Astrocyte of the spinal cord (primary cell): ENCODE results near the gene DNAH1.

Experiments
- DNase-seq: peaks from one replicate; pipeline ENCODE4 v3.0.0; 2011; ENCODE audit warnings: low read depth, low spot score
- H3K4me3 ChIP-seq: 2 replicates; pipeline ENCODE4 v1.5.1; 2011; ENCODE audit warnings: low read depth, mild to moderate bottlenecking, low read length, moderate library complexity
- in situ Hi-C: cut with HindIII; loops from 2 replicates; pipeline ENCODE4 v1.10.0; 2017; ENCODE audit warnings: low sequenced_read_pairs
- TF ChIP-seq, protein P1 (sequence below): IDR thresholded peaks from 2 replicates; pipeline ENCODE4 v1.5.1; 2012; ENCODE audit warnings: low read depth, mild to moderate bottlenecking, low read length, inconsistent platforms

Gene DNAH1

DNA sequence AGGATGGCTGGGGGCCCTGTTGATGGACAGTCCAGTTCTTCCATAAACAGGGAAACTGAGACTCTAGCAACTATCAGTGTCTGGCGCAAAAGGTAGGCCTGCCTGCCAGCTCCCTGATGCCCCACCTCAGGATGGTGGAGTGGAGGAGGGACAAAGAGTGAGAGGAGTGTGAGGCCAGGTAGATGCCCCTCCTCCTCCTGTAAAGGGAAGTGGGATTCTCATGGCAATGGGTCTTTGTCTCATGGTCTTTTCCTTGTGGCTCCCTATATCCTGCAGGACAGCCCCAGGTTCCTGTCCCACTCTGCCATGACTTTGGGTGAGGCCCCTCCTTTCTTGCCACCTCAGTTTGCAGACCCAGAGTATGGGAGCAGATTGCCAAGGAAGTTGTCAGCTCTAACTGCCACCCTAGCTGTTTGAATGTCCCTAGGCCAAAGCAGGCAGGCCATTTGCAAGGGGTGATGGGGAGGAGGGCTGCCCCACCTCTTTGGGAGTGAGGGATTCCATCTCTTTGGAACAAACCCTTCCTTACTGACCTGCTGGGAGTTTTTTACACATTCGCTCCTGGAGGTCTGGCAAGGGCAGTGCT, 2.8 kb upstream of the DNAH1 start:
- in situ Hi-C loops: no loop called here
- no peak overlapping the region for H3K4me3 ChIP-seq
- no peak for DNase-seq
- TF ChIP-seq, protein P1, sequence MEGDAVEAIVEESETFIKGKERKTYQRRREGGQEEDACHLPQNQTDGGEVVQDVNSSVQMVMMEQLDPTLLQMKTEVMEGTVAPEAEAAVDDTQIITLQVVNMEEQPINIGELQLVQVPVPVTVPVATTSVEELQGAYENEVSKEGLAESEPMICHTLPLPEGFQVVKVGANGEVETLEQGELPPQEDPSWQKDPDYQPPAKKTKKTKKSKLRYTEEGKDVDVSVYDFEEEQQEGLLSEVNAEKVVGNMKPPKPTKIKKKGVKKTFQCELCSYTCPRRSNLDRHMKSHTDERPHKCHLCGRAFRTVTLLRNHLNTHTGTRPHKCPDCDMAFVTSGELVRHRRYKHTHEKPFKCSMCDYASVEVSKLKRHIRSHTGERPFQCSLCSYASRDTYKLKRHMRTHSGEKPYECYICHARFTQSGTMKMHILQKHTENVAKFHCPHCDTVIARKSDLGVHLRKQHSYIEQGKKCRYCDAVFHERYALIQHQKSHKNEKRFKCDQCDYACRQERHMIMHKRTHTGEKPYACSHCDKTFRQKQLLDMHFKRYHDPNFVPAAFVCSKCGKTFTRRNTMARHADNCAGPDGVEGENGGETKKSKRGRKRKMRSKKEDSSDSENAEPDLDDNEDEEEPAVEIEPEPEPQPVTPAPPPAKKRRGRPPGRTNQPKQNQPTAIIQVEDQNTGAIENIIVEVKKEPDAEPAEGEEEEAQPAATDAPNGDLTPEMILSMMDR: no peak

DNA sequence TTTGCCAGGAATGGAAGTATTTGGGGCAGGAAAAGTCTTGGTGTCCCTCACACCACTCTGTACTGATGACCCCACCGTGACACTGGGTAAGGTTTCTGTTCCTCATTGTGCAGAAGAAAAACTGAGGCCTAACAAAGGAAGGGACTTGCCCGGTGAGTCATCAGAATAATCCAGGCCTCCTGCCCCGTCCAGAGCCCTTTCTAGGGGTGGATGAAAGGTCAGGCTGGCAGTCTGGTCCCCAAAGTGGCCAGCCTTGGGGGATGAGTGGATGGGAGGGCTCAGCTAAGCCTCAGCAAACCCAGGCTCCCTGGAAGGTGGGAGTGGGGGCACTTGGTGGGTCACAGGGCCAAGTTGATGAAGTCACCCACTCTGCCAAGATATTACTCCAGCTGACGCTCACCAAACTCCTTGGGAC, 2.3 kb upstream of the DNAH1 start:
- peak; percentile 12 for DNase-seq
- in situ Hi-C loops: no loop called here
- H3K4me3 ChIP-seq: no peak overlapping the region
- TF ChIP-seq, protein P1: no peak

DNA sequence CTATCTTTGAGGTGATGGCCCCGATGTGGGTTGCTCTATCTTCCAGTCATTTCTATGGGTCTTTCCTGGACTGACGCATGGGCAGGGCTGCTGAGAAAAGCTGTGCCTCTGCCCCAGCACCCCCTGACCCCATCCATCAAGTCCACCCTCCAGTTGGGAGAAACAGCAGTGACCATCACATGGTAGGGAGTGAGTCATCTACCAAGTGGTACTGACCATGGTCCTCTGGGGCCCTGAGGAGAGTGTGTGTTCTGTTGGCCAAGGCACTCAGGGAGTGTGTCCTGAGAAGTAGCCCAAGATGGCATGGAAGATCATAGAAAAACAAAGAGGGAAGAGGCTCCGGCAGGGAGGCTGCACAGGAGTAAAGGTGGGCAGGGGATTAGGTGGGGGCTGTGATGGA, 1.6 kb upstream of the DNAH1 start:
- TF ChIP-seq, protein P1: no peak
- DNase-seq: no peak
- in situ Hi-C loops: no loop called here
- H3K4me3 ChIP-seq: no peak overlapping the region

DNA sequence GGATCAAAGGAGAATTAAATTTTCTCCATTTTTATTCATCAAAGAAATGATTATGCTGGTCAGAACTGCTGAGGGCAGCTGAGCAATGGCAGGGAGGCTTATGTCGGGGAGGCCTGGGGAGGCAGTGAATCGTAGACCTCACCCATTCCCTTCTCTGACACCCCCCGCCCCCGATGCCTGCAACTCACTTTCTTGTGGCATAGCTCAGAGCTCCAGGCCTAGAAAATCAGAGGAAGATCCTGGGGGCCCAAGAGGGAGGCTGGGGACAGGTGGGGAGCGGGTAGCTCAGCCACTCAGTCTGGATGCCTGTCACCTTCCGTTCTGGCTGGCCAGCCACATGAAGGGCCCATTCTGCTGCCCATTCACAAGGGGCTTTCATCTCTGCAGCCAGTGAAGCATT, 1.1 kb upstream of the DNAH1 start:
- no peak overlapping the region for H3K4me3 ChIP-seq
- TF ChIP-seq, protein P1: no peak
- no peak for DNase-seq
- in situ Hi-C loops: no loop called here

DNA sequence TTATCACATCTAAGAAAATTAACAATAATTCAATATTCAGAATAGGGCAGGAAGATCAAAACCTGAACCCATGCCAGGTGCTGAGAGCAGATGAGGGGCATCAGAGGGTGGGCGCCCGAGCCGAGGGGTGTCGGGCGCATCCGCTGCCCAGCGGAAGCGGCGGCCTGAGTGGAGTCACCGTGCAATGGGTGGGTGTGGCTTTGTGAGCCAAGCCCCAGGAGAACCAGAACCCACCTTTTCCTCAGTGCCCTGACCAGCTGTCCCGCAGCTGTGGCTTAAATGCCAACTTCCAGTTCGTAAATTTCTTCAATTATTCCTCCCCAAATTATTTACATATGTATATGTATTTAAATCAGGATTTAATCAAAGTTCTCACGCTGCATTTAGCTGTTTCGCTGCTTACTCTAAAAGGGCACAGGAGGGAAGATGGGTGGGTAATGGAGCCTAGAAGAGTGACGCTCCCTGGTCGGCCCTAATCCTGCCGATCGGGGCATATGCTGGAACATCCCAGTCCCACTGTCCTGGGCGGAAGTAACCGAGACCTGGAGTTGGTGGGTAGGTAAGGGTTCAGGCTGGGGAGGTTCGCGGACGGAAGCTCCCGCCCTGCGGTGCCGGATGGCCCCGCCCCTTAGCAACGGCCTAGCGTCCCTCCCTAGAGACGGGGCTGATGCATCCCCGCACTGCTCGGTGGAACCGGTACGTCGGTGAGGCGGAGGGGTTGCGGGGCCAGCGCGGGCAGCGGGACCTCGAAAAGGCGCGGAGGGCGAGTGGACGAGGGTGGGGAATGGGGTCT, 1.3 kb downstream of the DNAH1 start:
- TF ChIP-seq, protein P1: no peak
- in situ Hi-C loops: no loop called here
- DNase-seq: peak; percentile 23
- H3K4me3 ChIP-seq: peak overlapping the region; percentile 6

DNA sequence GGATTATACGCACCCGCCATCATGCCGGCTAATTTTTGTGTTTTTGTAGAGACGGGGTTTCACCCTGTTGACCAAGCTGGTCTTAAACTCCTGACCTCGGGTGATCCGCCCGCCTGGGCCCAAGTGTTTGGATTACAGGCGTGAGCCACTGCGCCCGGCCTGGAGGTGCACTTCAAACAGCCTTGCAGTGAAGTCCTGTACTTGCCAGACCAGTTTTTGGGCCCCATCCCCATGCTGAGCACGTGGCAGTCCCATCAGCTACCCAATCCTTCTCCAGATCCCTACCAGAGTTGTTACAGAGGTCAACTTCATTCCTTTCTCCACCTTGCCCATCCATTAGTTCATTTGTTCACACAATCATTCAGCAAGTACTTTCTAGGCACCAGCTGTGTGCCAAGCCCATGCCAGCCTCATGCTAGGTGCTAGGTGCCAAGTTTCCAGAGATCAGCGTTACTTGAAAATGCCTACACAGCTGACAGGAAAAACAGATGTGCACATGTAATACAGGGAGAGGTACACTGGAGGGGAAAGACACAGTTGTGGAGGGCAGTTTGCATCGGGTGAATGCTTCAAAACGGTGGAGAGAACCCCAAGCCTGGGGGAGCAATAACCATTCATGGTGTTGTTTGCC, 2.2 kb downstream of the DNAH1 start:
- DNase-seq: no peak
- in situ Hi-C loops: no loop called here
- no peak overlapping the region for H3K4me3 ChIP-seq
- TF ChIP-seq, protein P1: no peak
